CD4-positive, CD25-positive, alpha-beta regulatory T cell (primary cell): ENCODE measurements around the gene CTF1. TPM values are rescaled to one million over a fixed set of nuclear protein-coding genes. Genes with fewer than 3 reads are reported as not detected.

ENCODE experiments used
- ATAC-seq, 2 donors: fragments of 150-1000 bp; cut with Tn5 transposase; one replicate each; pipeline ENCODE4 v1.10.0; 2021; ENCODE audit warnings: low read depth in 2 of 2, moderate number of reproducible peaks in 2 of 2, moderate library complexity in 1 of 2
- DNase-seq, 3 donors: peaks; one replicate each; pipeline versions ENCODE4 v3.0.0 to v3.0.0-alpha.2; 2012 to 2022; ENCODE audit warnings: mixed read lengths in 1 of 3
- H3K27ac ChIP-seq: one replicate; pipeline ENCODE4 v1.7.0; 2013; ENCODE audit warnings: mild to moderate bottlenecking, low read length; ENCODE audit not compliant: insufficient read depth, poor library complexity, severe bottlenecking
- H3K27me3 ChIP-seq: one replicate; pipeline ENCODE4 v1.7.0; 2013; ENCODE audit warnings: low read length; ENCODE audit not compliant: control insufficient read depth, insufficient read depth
- H3K36me3 ChIP-seq: one replicate; pipeline ENCODE4 v1.7.0; 2013; ENCODE audit warnings: mild to moderate bottlenecking, low read length, moderate library complexity; ENCODE audit not compliant: control insufficient read depth, insufficient read depth
- H3K4me1 ChIP-seq: 2 replicates; pipeline ENCODE4 v1.7.0; 2013; ENCODE audit warnings: mild to moderate bottlenecking, low read length; ENCODE audit not compliant: insufficient read depth, control insufficient read depth, poor library complexity, severe bottlenecking
- H3K4me3 ChIP-seq: one replicate; pipeline ENCODE4 v1.7.0; 2013; ENCODE audit warnings: low read depth, mild to moderate bottlenecking, low read length, moderate library complexity
- H3K9me3 ChIP-seq, 2 experiments: 1 replicate in 1 of 2; 2 replicates in 1 of 2; pipeline ENCODE4 v1.7.0; 2013; ENCODE audit warnings: low read length in 2 of 2, mild to moderate bottlenecking in 1 of 2, moderate library complexity in 1 of 2; ENCODE audit not compliant: control insufficient read depth in 2 of 2
- H3K27ac Mint-ChIP-seq, 3 donors: one replicate each; pipeline ENCODE4 v1.8.0; 2020 to 2022; ENCODE audit warnings: mild to moderate bottlenecking in 3 of 3, mixed read lengths in 3 of 3, moderate library complexity in 2 of 3
- H3K27me3 Mint-ChIP-seq: one replicate; pipeline ENCODE4 v1.8.0; 2022; ENCODE audit warnings: mild to moderate bottlenecking, mixed read lengths
- H3K36me3 Mint-ChIP-seq: one replicate; pipeline ENCODE4 v1.8.0; 2020; ENCODE audit warnings: mixed read lengths
- H3K4me1 Mint-ChIP-seq, 4 donors: one replicate each; pipeline ENCODE4 v1.8.0; 2020 to 2022; ENCODE audit warnings: mixed read lengths in 4 of 4, mild to moderate bottlenecking in 1 of 4
- H3K4me3 Mint-ChIP-seq, 4 donors: one replicate each; pipeline ENCODE4 v1.8.0; 2020 to 2022; ENCODE audit warnings: mild to moderate bottlenecking in 4 of 4, mixed read lengths in 4 of 4, moderate library complexity in 3 of 4
- H3K9me3 Mint-ChIP-seq, 7 donors: one replicate each; pipeline ENCODE4 v1.8.0; 2020 to 2022; ENCODE audit warnings: mixed read lengths in 7 of 7, mild to moderate bottlenecking in 3 of 7, moderate library complexity in 2 of 7
- polyA plus RNA-seq, 4 donors: library from polyadenylated mRNA; unstranded; fragments of 300-500 nt; fragmentation: Illumina TruSeq; gene quantifications; one replicate each; pipeline ENCODE4 v1.2.3, GENCODE V29; 2021
- total RNA-seq: library from RNA; stranded (reverse); gene quantifications from one replicate; pipeline ENCODE4 v1.2.3, GENCODE V29; 2022

CTF1 gene
- total and polyA plus RNA-seq, 5 donors from 2014 or later, result 0.30 TPM; not detected in 4

DNA sequence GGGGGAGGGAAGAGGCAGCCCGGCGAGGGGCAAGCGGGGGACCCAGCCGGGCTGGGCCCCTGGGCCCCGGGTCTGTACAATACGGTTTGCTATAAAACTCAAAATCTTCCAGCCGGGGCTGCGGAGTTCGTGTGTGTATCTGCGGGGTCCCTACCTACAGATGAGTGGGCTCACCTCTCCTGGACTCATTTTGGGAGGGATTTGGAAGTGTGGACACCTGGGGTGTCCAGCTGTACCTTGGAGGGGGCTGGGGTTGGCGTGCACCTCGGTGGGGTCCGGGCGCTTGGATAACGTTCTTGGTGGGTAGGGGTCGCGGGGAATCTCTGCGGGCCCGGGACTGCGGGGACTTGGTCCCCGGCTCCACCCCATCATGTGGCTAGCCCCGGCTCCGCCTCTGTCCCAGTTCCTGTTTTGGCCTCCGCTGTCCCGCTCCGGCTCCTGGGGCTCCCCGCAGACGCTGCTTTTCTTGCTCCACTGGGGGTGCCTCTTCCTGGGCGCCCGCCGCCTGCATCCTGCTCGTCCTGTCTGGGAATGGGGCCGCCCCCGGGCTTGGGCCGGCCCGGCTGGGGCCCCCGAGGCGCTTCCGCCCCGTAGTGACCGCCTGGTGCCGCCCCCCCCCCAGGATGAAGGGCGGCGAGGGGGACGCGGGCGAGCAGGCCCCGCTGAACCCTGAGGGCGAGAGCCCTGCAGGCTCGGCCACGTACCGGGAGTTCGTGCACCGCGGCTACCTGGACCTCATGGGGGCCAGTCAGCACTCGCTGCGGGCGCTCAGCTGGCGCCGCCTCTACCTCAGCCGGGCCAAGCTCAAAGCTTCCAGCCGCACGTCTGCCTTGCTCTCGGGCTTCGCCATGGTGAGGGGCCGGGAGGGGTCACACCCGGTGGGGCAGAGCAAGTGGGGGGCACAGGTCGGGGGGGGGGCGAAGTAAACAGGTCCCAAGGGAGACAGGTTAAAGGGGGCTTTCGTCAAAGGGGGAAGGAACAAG lies 52.5 kb downstream of the CTF1 start, which contains the start of gene ORAI3:
Gene ORAI3, plus strand, starts transcription at position 402 of the 983 bp plus-strand sequence. Its CDS starts 222 bp downstream, at position 624.
- Mint-ChIP-seq H3K4me3 (peak within 1 kb of the TSS; percentile 91 to 97 (median 94)), H3K36me3 (peaks cover 5% of the 10 kb centered on the region), H3K9me3 (no peaks in the 10 kb centered on the region), H3K4me1 (peaks cover 5 to 28% (median 16%) of the 10 kb centered on the region in 4 donors), H3K27me3 (no peaks in the 10 kb centered on the region), H3K27ac (peak within 1 kb of the TSS; percentile 92 to 94 (median 92))
- ATAC-seq (peak; percentile 50 to 52), DNase-seq (peak; percentile 24 to 66 (median 27))
- H3K9me3 ChIP-seq, result no peaks in the 10 kb centered on the region
- peak within 1 kb of the TSS; percentile 76 for H3K4me3 ChIP-seq
- peaks cover 3% of the 10 kb centered on the region for H3K36me3 ChIP-seq
- H3K4me1 ChIP-seq, result peaks cover 27% of the 10 kb centered on the region
- peak within 1 kb of the TSS; percentile 63 for H3K27ac ChIP-seq
- no peaks in the 10 kb centered on the region for H3K27me3 ChIP-seq

- DNase-seq, result peak in 1 of 3 donors; percentile 74
- H3K9me3 Mint-ChIP-seq, result no peaks in the 10 kb centered on the region
- H3K9me3 ChIP-seq, result no peaks in the 10 kb centered on the region
- H3K36me3 Mint-ChIP-seq, result no peaks in the 10 kb centered on the region
- H3K27ac Mint-ChIP-seq, result peak overlapping the region; percentile 92 to 94 (median 92)
- no peaks in the 10 kb centered on the region for H3K36me3 ChIP-seq
- H3K27me3 Mint-ChIP-seq, result no peaks in the 10 kb centered on the region
- H3K4me3 ChIP-seq, result peak overlapping the region; percentile 76
- peaks cover 5 to 29% (median 18%) of the 10 kb centered on the region in 4 donors for H3K4me1 Mint-ChIP-seq
- ATAC-seq, result peak; percentile 42 to 51
- peak overlapping the region; percentile 91 to 97 (median 94) for H3K4me3 Mint-ChIP-seq
- no peaks in the 10 kb centered on the region for H3K27me3 ChIP-seq
- H3K27ac ChIP-seq, result peak overlapping the region; percentile 63
- H3K4me1 ChIP-seq, result peaks cover 27% of the 10 kb centered on the region
Observed at GRCh38 chr16:30949650-30950515, 53.5 kb downstream of the CTF1 start.

- Histone ChIP-seq H3K9me3 (no peaks in the 10 kb centered on the region), H3K27me3 (no peaks in the 10 kb centered on the region), H3K27ac (peak overlapping the region; percentile 63), H3K36me3 (no peaks in the 10 kb centered on the region), H3K4me1 (peaks cover 27% of the 10 kb centered on the region), H3K4me3 (peak overlapping the region; percentile 76)
- peaks cover 5 to 29% (median 18%) of the 10 kb centered on the region in 4 donors for H3K4me1 Mint-ChIP-seq
- no peak for DNase-seq
- H3K4me3 Mint-ChIP-seq, result peak overlapping the region; percentile 91 to 97 (median 94)
- H3K27me3 Mint-ChIP-seq, result no peaks in the 10 kb centered on the region
- H3K9me3 Mint-ChIP-seq, result no peaks in the 10 kb centered on the region
- no peaks in the 10 kb centered on the region for H3K36me3 Mint-ChIP-seq
- peak overlapping the region in 2 of 3 donors; percentile 92 for H3K27ac Mint-ChIP-seq
- peak in 1 of 2 donors; percentile 2 for ATAC-seq
Observed at GRCh38 chr16:30950516-30951065, 54.2 kb downstream of the CTF1 start.

DNA sequence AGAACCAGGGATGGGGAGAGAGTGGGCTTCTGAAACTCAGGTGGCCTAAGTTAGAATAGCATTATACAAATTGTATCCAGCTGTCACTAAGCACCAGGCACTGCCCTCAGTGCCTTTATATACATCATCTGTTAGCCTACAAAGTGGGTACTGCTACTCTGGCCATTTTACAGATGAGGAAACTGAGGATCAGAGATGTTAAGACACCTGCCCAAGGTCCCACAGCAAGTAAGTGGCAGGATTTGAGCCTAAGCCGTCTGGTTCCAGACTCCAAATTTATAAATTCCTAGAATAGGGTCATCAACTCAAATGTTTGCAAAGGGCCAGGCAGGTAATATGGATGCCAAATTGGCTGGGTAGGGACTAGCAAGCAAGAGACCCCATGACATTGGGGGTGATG lies 54.8 kb downstream of the CTF1 start:
- DNase-seq (no peak), ATAC-seq (no peak)
- Mint-ChIP-seq H3K36me3 (no peaks in the 10 kb centered on the region), H3K4me3 (peak overlapping the region; percentile 43 to 93 (median 60)), H3K9me3 (no peaks in the 10 kb centered on the region), H3K27ac (no peak overlapping the region), H3K27me3 (no peaks in the 10 kb centered on the region), H3K4me1 (peaks cover 5 to 29% (median 18%) of the 10 kb centered on the region in 4 donors)
- peaks cover 27% of the 10 kb centered on the region for H3K4me1 ChIP-seq
- no peak overlapping the region for H3K4me3 ChIP-seq
- H3K36me3 ChIP-seq, result no peaks in the 10 kb centered on the region
- H3K27me3 ChIP-seq, result no peaks in the 10 kb centered on the region
- H3K9me3 ChIP-seq, result no peaks in the 10 kb centered on the region
- H3K27ac ChIP-seq, result no peak overlapping the region

- H3K27ac Mint-ChIP-seq, result no peak overlapping the region
- ATAC-seq, result no peak
- DNase-seq, result no peak
- peaks cover 30% of the 10 kb centered on the region for H3K4me1 ChIP-seq
- H3K27me3 ChIP-seq, result no peaks in the 10 kb centered on the region
- peak overlapping the region in 2 of 4 donors; percentile 46 to 93 for H3K4me3 Mint-ChIP-seq
- no peaks in the 10 kb centered on the region for H3K36me3 Mint-ChIP-seq
- H3K4me3 ChIP-seq, result no peak overlapping the region
- H3K27me3 Mint-ChIP-seq, result no peaks in the 10 kb centered on the region
- H3K9me3 ChIP-seq, result no peaks in the 10 kb centered on the region
- no peaks in the 10 kb centered on the region for H3K36me3 ChIP-seq
- H3K27ac ChIP-seq, result no peak overlapping the region
- H3K9me3 Mint-ChIP-seq, result no peaks in the 10 kb centered on the region
- peaks cover 5 to 28% (median 18%) of the 10 kb centered on the region in 4 donors for H3K4me1 Mint-ChIP-seq
Observed at GRCh38 chr16:30951750-30952149, 55.3 kb downstream of the CTF1 start.

DNA sequence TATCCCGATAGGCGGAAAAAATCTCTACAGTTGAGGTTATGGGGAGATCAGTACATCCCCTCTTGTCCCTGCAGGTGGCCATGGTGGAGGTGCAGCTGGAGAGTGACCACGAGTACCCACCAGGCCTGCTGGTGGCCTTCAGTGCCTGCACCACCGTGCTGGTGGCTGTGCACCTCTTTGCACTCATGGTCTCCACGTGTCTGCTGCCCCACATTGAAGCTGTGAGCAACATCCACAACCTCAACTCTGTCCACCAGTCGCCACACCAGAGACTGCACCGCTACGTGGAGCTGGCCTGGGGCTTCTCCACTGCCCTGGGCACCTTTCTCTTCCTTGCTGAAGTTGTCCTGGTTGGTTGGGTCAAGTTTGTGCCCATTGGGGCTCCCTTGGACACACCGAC lies 56.7 kb downstream of the CTF1 start:
- no peak overlapping the region for H3K27ac ChIP-seq

More for the DNA sequence above, 56.7 kb downstream of the CTF1 start:
- no peak for ATAC-seq
- Mint-ChIP-seq H3K27me3 (peaks cover 7% of the 10 kb centered on the region), H3K4me1 (peaks cover 5 to 36% (median 21%) of the 10 kb centered on the region in 4 donors), H3K9me3 (no peaks in the 10 kb centered on the region), H3K36me3 (no peaks in the 10 kb centered on the region), H3K27ac (no peak overlapping the region), H3K4me3 (peak overlapping the region in 2 of 4 donors; percentile 63 to 84)
- peaks cover 33% of the 10 kb centered on the region for H3K4me1 ChIP-seq
- H3K27me3 ChIP-seq, result no peaks in the 10 kb centered on the region
- no peak for DNase-seq
- H3K9me3 ChIP-seq, result no peaks in the 10 kb centered on the region
- no peaks in the 10 kb centered on the region for H3K36me3 ChIP-seq
- H3K4me3 ChIP-seq, result no peak overlapping the region
